Measurements from ENCODE around the gene PAX9.

Gene PAX9

DNA sequence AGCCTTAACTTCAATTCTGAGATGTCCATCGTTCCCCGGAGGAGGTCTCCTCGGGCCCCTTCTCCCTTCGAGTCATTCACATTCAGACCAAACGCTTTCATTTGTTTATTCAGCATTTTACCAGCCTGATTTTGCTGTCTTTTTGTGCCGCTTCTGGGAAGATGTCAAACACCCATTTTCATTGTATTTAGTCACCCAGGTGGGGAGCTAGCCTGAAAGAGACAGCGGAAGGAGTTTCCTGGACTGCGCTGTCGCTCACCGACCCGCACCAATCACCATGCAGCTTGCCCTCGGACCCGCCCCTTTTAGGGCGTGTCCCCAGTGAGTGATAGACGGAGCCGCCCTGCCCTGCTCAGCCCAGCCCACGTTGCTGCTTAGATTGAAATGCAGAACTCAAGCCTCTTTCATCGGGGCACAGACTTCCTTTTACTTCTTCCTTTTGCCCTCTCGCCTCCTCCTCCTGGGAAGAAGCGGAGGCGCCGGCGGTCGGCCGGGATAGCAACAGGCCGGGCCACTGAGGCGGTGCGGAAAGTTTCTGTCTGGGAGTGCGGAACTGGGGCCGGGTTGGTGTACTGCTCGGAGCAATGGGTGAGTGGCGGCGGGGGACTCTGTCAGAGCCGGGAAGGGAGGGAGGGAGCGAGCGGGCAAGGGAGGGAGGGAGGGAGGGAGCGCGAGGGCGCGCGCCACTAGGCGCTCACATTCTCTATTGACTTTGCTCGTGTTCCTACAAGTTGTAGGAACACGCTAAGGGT is at the start of gene PAX9:
TSS of gene PAX9 (plus strand) at position 355 of the 752 bp plus-strand sequence. CDS start at position 585, 230 bp downstream.
- in situ Hi-C loops (cut with MboI; ENCODE audit: low sequenced_read_pairs) = no loop called here

- in situ Hi-C loops (cut with MboI; ENCODE audit: low sequenced_read_pairs) = no loop called here
Observed at GRCh38 chr14:36617824-36618223, 43.8 kb upstream of the PAX9 start.

GRCh38 chr14:36618641-36619040 is 43.0 kb upstream of the PAX9 start:
- in situ Hi-C loops (cut with MboI; ENCODE audit: low sequenced_read_pairs) = no loop called here

- in situ Hi-C loops (cut with MboI; ENCODE audit: low sequenced_read_pairs) = no loop called here
Observed at GRCh38 chr14:36619131-36619530, 42.5 kb upstream of the PAX9 start.

DNA sequence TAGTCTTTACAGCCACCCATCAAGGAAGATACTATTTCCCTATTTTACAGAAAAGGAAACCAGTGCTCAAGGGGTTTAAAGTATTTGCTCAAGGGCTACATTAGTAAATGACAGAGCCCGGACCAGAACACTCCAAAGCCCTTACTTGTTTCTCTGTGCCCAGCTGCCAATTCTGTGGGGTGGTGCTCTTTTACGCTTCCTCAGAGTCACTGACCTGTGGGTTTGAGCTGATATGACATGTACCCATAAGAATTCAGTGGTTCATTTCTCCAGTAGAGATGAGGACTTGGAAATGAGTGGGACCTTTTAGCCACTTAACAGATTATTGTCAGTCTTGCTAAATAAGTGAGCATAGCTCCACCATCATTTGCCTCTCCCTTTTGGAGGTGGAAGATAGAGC is 41.8 kb upstream of the PAX9 start:
- in situ Hi-C loops (cut with MboI; ENCODE audit: low sequenced_read_pairs) = no loop called here

- in situ Hi-C loops (cut with MboI; ENCODE audit: low sequenced_read_pairs) = no loop called here
Observed at GRCh38 chr14:36625014-36625413, 36.6 kb upstream of the PAX9 start.

- in situ Hi-C loops (cut with MboI; ENCODE audit: low sequenced_read_pairs) = no loop called here
Observed at GRCh38 chr14:36625436-36625835, 36.2 kb upstream of the PAX9 start.

GRCh38 chr14:36626151-36626550 is 35.5 kb upstream of the PAX9 start:
- in situ Hi-C loops (cut with MboI; ENCODE audit: low sequenced_read_pairs) = no loop called here

GRCh38 chr14:36627981-36628380 is 33.7 kb upstream of the PAX9 start:
- in situ Hi-C loops (cut with MboI; ENCODE audit: low sequenced_read_pairs) = no loop called here

GRCh38 chr14:36633580-36633979 is 28.1 kb upstream of the PAX9 start:
- in situ Hi-C loops (cut with MboI; ENCODE audit: low sequenced_read_pairs) = no loop called here

GRCh38 chr14:36646664-36647416 is 14.8 kb upstream of the PAX9 start:
- in situ Hi-C loops (cut with MboI; ENCODE audit: low sequenced_read_pairs) = no loop called here

DNA sequence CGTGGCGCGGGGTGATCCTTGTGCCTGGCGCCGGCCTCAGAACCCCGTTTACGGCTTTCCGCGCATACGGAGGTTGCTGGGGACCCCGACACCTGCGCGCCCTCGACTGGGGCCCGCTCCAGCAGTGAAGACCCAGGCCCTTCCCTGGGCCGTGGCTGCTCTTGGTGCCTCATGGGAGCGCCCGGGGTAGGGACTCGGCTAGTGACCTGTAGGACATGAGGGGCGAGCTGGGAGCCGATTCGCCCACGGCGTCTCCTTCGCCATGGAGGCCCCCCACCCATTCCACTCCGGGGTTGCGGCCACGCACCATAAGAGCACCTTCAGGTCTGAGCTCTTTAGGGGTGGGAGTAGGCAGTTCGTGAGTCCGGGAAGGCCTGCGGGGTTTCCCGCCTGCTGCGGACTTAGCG is 14.2 kb upstream of the PAX9 start:
- in situ Hi-C loops (cut with MboI; ENCODE audit: low sequenced_read_pairs) = no loop called here

- in situ Hi-C loops (cut with MboI; ENCODE audit: low sequenced_read_pairs) = no loop called here
Observed at GRCh38 chr14:36647824-36648753, 13.6 kb upstream of the PAX9 start.

DNA sequence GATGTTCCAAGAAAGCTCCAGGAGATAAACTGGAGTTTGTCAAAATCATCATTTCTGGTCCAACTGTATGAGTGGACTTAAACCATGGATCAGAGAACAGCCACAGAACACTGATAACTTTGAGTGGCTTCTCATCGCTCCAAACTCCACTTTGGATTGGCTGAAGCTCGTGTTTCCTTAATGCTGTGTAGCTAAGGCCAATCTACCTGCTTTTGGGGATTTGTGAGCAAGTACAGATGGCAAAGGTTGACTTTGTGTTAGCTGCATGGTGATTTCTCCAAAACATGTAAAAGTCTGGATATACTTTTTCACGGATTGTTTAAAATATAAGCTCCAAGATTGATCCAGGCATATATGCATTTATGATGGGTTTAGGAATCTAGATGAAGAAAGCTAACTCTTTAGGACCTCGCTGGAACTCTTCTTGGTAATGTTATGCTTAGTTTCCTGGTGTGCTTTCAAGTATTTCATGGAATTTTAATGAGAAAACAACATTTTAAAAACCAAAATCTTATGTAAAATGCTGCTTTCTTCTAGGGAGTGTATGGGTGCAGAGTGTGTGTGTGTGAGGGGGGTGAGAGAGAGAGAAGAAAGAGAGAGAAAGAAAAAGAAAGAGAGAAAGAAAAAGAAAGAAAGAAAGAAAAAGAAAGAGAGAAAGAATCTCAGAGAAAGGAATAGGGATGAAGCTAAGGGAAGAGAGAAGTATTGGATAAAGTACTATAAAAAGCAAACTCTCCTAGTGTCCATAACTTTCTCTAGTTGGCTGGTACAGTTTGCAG is 11.6 kb upstream of the PAX9 start:
- in situ Hi-C loops (cut with MboI; ENCODE audit: low sequenced_read_pairs) = no loop called here

DNA sequence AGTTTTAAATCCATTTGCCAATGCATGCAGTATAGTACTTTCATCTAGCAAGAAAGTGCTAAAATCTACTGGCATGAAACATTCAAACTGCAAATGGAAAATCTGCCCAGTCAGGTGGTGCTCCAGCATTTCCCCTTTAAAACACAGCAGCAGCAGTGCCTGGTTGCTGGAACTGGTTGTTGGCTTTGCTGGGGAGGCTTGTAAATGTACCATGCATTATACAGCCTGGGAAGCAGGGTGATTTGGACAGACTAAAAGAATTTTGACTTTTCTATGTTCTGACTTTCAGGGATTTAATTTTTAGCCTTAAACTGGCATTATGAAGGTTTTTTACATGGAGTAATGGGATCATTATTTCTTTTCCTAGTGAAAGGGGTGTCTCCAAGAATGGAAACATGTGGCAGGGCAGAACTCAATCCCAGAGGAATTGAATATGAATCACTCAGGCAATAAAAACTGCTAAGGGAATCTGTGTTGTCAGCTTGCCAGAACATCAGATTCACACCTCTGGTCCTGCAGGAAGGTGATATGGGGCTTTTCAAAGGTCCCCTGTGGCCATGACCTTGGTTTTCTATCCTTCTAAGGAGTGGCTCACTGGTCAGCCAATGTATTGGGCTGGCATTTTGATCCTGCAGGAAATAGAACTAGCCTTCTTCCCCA is 9.0 kb upstream of the PAX9 start:
- in situ Hi-C loops (cut with MboI; ENCODE audit: low sequenced_read_pairs) = no loop called here

- in situ Hi-C loops (cut with MboI; ENCODE audit: low sequenced_read_pairs) = no loop called here
Observed at GRCh38 chr14:36653413-36653812, 8.2 kb upstream of the PAX9 start.

DNA sequence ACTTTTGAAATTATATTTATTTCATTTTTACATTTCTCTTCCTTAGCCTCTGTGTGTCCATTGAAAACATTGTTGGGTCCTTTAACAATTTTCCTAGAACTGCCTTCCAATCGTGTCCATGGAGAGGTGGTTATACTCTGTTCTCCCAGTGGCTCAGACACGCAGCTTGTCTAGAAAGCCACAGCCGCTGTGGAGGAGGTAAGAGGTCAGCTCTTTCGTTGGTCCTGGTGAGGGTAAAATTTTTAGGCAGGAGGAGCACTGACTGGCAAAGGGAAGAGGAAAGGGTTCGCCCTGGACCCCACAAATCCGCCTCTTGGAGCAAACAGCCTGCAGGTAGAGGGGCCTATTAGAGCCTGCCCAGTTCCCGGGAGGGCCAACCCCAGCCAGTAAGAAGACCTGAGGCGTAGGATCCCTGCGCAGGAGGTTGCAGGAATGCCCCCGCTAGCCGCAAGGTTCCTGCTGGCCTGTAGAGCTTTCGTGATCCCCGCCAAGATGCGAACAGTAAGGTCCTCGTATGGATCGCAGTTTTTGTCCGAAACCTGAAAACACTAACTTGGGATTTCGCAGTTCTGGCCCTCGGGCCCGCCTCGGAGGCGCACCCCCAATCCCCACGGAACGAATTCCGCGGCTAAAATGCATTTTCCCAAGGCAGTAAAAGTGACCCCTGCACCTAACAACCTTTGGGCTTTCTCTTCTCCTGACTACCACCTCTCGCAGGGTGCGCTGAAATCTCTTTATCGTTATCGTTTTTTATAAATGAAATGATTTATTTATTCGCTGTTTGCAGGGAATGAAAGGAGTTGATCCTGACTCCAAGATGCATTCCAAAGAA is 7.5 kb upstream of the PAX9 start:
- in situ Hi-C loops (cut with MboI; ENCODE audit: low sequenced_read_pairs) = no loop called here

- in situ Hi-C loops (cut with MboI; ENCODE audit: low sequenced_read_pairs) = no loop called here
Observed at GRCh38 chr14:36654794-36655381, 6.8 kb upstream of the PAX9 start.

DNA sequence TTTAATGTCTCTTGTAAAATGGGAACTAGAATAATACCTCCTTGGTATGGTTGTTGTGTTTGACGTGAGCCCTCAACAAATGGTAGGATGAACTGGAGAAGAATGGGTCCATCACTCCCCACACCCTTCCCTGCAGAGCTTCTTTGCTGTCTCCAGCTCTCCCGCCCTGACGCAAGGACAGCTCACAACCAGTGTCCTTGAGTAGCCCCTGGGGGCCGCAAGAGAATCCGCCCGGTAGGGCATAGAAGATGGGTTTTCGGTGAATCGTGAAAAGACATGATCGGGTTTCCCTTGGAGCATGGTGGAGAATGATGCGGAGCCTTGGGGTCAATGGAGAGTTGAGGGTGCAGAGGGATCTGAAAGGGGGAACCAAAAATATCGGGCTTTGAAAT is 6.1 kb upstream of the PAX9 start:
- in situ Hi-C loops (cut with MboI; ENCODE audit: low sequenced_read_pairs) = no loop called here
